Neural cell (in vitro differentiated cells): ENCODE results near the gene GRM4. TPM values are rescaled to one million over a fixed set of nuclear protein-coding genes. Genes with fewer than 3 reads are reported as not detected.

ENCODE experiments used
- H2AFZ ChIP-seq: fragments of 200-600, 300-800 bp; sonication (generic), shearing (Covaris generic); 2 replicates; pipeline ENCODE4 v1.6.0; 2014; ENCODE audit warnings: low read depth, mild to moderate bottlenecking, antibody characterized with exemption, low read length, moderate library complexity
- H3F3A ChIP-seq: fragments of 200-600 bp; shearing (Covaris generic); 2 replicates; pipeline ENCODE4 v1.6.1; 2016; ENCODE audit warnings: mild to moderate bottlenecking, moderate library complexity, mixed read lengths, antibody characterized with exemption, low read length; ENCODE audit not compliant: insufficient read depth, poor library complexity, severe bottlenecking
- H3K27ac ChIP-seq: fragments of 200-600, 300-800 bp; sonication (generic), shearing (Covaris generic); 2 replicates; pipeline ENCODE4 v1.5.1; 2014; ENCODE audit warnings: mild to moderate bottlenecking, low read length, moderate library complexity
- H3K27me3 ChIP-seq: fragments of 300-800, 200-600 bp; sonication (generic), shearing (Covaris generic); 2 replicates; pipeline ENCODE4 v1.6.0; 2014; ENCODE audit warnings: mild to moderate bottlenecking, low read depth, low read length, moderate library complexity; ENCODE audit not compliant: insufficient read depth
- H3K36me3 ChIP-seq: fragments of 300-800, 200-600 bp; sonication (generic), shearing (Covaris generic); 2 replicates; pipeline ENCODE4 v1.5.1; 2014; ENCODE audit warnings: mild to moderate bottlenecking, antibody characterized with exemption, low read length, moderate library complexity; ENCODE audit not compliant: insufficient read depth
- H3K4me2 ChIP-seq: fragments of 300-800, 200-600 bp; sonication (generic), shearing (Covaris generic); 2 replicates; pipeline ENCODE4 v1.6.0; 2014; ENCODE audit warnings: mild to moderate bottlenecking, low read length
- H3K4me3 ChIP-seq: fragments of 300-800, 200-600 bp; sonication (generic), shearing (Covaris generic); 2 replicates; pipeline ENCODE4 v1.5.1; 2014; ENCODE audit warnings: mild to moderate bottlenecking, low read length, moderate library complexity
- H3K79me2 ChIP-seq: fragments of 200-600 bp; shearing (Covaris generic); replicated peaks from 2 replicates; pipeline ENCODE4 v1.6.0; 2014; ENCODE audit warnings: mild to moderate bottlenecking, low read length, moderate library complexity; ENCODE audit not compliant: insufficient read depth
- H3K9ac ChIP-seq: fragments of 300-800, 200-600 bp; sonication (generic), shearing (Covaris generic); 2 replicates; pipeline ENCODE4 v1.6.1; 2016; ENCODE audit warnings: mild to moderate bottlenecking, low read length, mixed read lengths
- H3K9me2 ChIP-seq: fragments of 200-600 bp; shearing (Covaris generic); 2 replicates; pipeline ENCODE4 v1.6.1; 2016; ENCODE audit warnings: mild to moderate bottlenecking, low read length, mixed read lengths; ENCODE audit not compliant: insufficient read depth
- H3K9me3 ChIP-seq: fragments of 200-600, 300-800 bp; sonication (generic), shearing (Covaris generic); 2 replicates; pipeline ENCODE4 v1.6.1; 2016; ENCODE audit warnings: mild to moderate bottlenecking, mixed run types, low read length, moderate library complexity, mixed read lengths
- H4K20me1 ChIP-seq: fragments of 200-600 bp; shearing (Covaris generic); 2 replicates; pipeline ENCODE4 v1.6.1; 2016; ENCODE audit warnings: mild to moderate bottlenecking, mixed run types; ENCODE audit not compliant: insufficient read depth
- CTCF ChIP-seq: fragments of 450-650 bp; IDR thresholded peaks from 2 replicates; pipeline ENCODE4 v1.5.1; 2014; ENCODE audit warnings: antibody characterized with exemption, mild to moderate bottlenecking, moderate library complexity; ENCODE audit not compliant: poor library complexity, severe bottlenecking
- EP300 ChIP-seq: fragments of 450-650 bp; conservative IDR thresholded peaks from 2 replicates; pipeline ENCODE4 v1.6.1; 2014; ENCODE audit warnings: antibody characterized with exemption, mild to moderate bottlenecking, moderate library complexity; ENCODE audit not compliant: poor library complexity, severe bottlenecking
- EZH2 ChIP-seq: fragments of 200-600, 300-800 bp; shearing (Covaris generic), sonication (generic); IDR thresholded peaks from 2 replicates; pipeline ENCODE4 v1.6.1; 2014; ENCODE audit warnings: antibody characterized with exemption, low read length, borderline replicate concordance, mild to moderate bottlenecking; ENCODE audit not compliant: insufficient read depth, poor library complexity, severe bottlenecking
- MXI1 ChIP-seq: fragments of 450-650 bp; conservative IDR thresholded peaks from 2 replicates; pipeline ENCODE4 v1.6.1; 2014; ENCODE audit warnings: antibody characterized with exemption, mild to moderate bottlenecking; ENCODE audit not compliant: poor library complexity, severe bottlenecking
- POLR2AphosphoS5 ChIP-seq: IDR thresholded peaks from 2 replicates; pipeline ENCODE4 v1.6.1; 2012
- RAD21 ChIP-seq: fragments of 450-650 bp; conservative IDR thresholded peaks from 2 replicates; pipeline ENCODE4 v1.6.1; 2014; ENCODE audit warnings: antibody characterized with exemption, mild to moderate bottlenecking, moderate library complexity
- REST ChIP-seq: IDR thresholded peaks from 2 replicates; pipeline ENCODE4 v1.6.1; 2012; ENCODE audit warnings: borderline replicate concordance
- SMC3 ChIP-seq: fragments of 450-650 bp; conservative IDR thresholded peaks from 2 replicates; pipeline ENCODE4 v1.6.1; 2014; ENCODE audit warnings: antibody characterized with exemption, mild to moderate bottlenecking, moderate library complexity; ENCODE audit not compliant: poor library complexity
- TAF1 ChIP-seq: IDR thresholded peaks from 2 replicates; pipeline ENCODE4 v1.6.1; 2012; ENCODE audit warnings: low read depth
- polyA plus RNA-seq: library from polyadenylated mRNA; depleted of rRNA; stranded (reverse); fragments of >200 nt; gene quantifications from 2 replicates; pipeline ENCODE4 v1.2.3, GENCODE V29; 2014

The GRM4 gene
- polyA plus RNA-seq, 1 donor from 2014 or later, result 2.1 TPM

- Histone ChIP-seq H3F3A (no peaks in the 10 kb centered on the region), H2AFZ (no peak overlapping the region), H3K27me3 (no peaks in the 10 kb centered on the region), H3K9me2 (no peaks in the 10 kb centered on the region), H3K4me2 (no peak overlapping the region), H3K36me3 (no peaks in the 10 kb centered on the region), H3K4me3 (no peak overlapping the region), H3K9me3 (no peaks in the 10 kb centered on the region), H3K27ac (no peak overlapping the region), H3K9ac (no peak overlapping the region), H4K20me1 (no peaks in the 10 kb centered on the region), H3K79me2 (no peaks in the 10 kb centered on the region)
- TF ChIP-seq CTCF, result no peak
These were observed 19.5 kb downstream of the GRM4 start for GRCh38 chr6:34126419-34126818.

- H3K9me3 ChIP-seq, result no peaks in the 10 kb centered on the region
- H4K20me1 ChIP-seq, result no peaks in the 10 kb centered on the region
- H3K9ac ChIP-seq, result no peak overlapping the region
- no peaks in the 10 kb centered on the region for H3K9me2 ChIP-seq
- TF ChIP-seq REST (no peak), SMC3 (no peak), POLR2AphosphoS5 (no peak), EP300 (no peak), TAF1 (no peak), EZH2 (no peak), RAD21 (no peak), CTCF (no peak), MXI1 (no peak)
- no peak overlapping the region for H3K27ac ChIP-seq
- H3K79me2 ChIP-seq, result no peaks in the 10 kb centered on the region
- no peaks in the 10 kb centered on the region for H3F3A ChIP-seq
- H3K36me3 ChIP-seq, result no peaks in the 10 kb centered on the region
- H3K4me3 ChIP-seq, result no peak overlapping the region
- no peaks in the 10 kb centered on the region for H3K27me3 ChIP-seq
- no peak overlapping the region for H3K4me2 ChIP-seq
- no peak overlapping the region for H2AFZ ChIP-seq
These were observed 19.9 kb downstream of the GRM4 start for GRCh38 chr6:34125939-34126338.
